GM23338 (cell line): ENCODE measurements around the gene EDEM3. TPM values are rescaled to one million over a fixed set of nuclear protein-coding genes. Genes with fewer than 3 reads are reported as not detected.

Experiments used
- ATAC-seq: fragments of 200-7000 bp; cut with Tn5 transposase; 3 replicates; pipeline ENCODE4 v1.9.1; 2020
- DNase-seq: peaks from one replicate; pipeline ENCODE4 v3.0.0-alpha.2; 2015; ENCODE audit warnings: low spot score
- H2AFZ ChIP-seq: fragments of 200-600 bp; sonication (generic); 2 replicates; pipeline ENCODE4 v1.8.0; 2016; ENCODE audit warnings: antibody characterized with exemption, mild to moderate bottlenecking, moderate library complexity
- H3F3A ChIP-seq: fragments of 200-600 bp; sonication (generic); replicated peaks from 2 replicates; pipeline ENCODE4 v1.8.0; 2017; ENCODE audit warnings: antibody characterized with exemption, mixed run types, low read depth
- H3K27ac ChIP-seq: fragments of 200-600 bp; sonication (generic); 2 replicates; pipeline ENCODE4 v1.6.1; 2016; ENCODE audit warnings: low read depth
- H3K27me3 ChIP-seq: fragments of 200-600 bp; sonication (generic); 2 replicates; pipeline ENCODE4 v1.8.0; 2016; ENCODE audit warnings: mild to moderate bottlenecking, mixed run types, moderate library complexity; ENCODE audit not compliant: insufficient read depth
- H3K36me3 ChIP-seq: fragments of 200-600 bp; sonication (generic); 2 replicates; pipeline ENCODE4 v1.8.0; 2016; ENCODE audit warnings: mild to moderate bottlenecking; ENCODE audit not compliant: insufficient read depth
- H3K4me1 ChIP-seq: fragments of 200-600 bp; sonication (generic); 2 replicates; pipeline ENCODE4 v1.8.0; 2016; ENCODE audit warnings: mild to moderate bottlenecking, moderate library complexity; ENCODE audit not compliant: insufficient read depth
- H3K4me2 ChIP-seq: fragments of 200-600 bp; sonication (generic); 2 replicates; pipeline ENCODE4 v1.7.1; 2017; ENCODE audit warnings: mixed run types
- H3K4me3 ChIP-seq: fragments of 200-600 bp; sonication (generic); 2 replicates; pipeline ENCODE4 v1.6.1; 2016; ENCODE audit warnings: mixed run types
- H3K79me2 ChIP-seq: fragments of 200-600 bp; sonication (generic); replicated peaks from 2 replicates; pipeline ENCODE4 v1.8.0; 2017; ENCODE audit warnings: mild to moderate bottlenecking; ENCODE audit not compliant: insufficient read depth
- H3K9me2 ChIP-seq: fragments of 200-600 bp; sonication (generic); 2 replicates; pipeline ENCODE4 v1.8.0; 2017; ENCODE audit not compliant: insufficient read depth
- H4K20me1 ChIP-seq: fragments of 200-600 bp; sonication (generic); replicated peaks from 2 replicates; pipeline ENCODE4 v1.8.0; 2017; ENCODE audit warnings: mild to moderate bottlenecking; ENCODE audit not compliant: insufficient read depth
- H3K27ac Mint-ChIP-seq: 2 replicates; pipeline ENCODE4 v1.8.0; 2020; ENCODE audit warnings: inconsistent platforms, mild to moderate bottlenecking, moderate library complexity, mixed read lengths
- H3K27me3 Mint-ChIP-seq: 3 replicates; pipeline ENCODE4 v1.8.0; 2022; ENCODE audit warnings: low read depth, mild to moderate bottlenecking, moderate library complexity, mixed read lengths, inconsistent platforms; ENCODE audit not compliant: insufficient read depth, poor library complexity
- H3K36me3 Mint-ChIP-seq: 3 replicates; pipeline ENCODE4 v1.8.0; 2021; ENCODE audit warnings: low read depth, mild to moderate bottlenecking, inconsistent platforms, moderate library complexity, mixed read lengths
- H3K4me1 Mint-ChIP-seq: 3 replicates; pipeline ENCODE4 v1.8.0; 2020; ENCODE audit warnings: mild to moderate bottlenecking, inconsistent platforms, mixed read lengths
- H3K4me3 Mint-ChIP-seq: 3 replicates; pipeline ENCODE4 v1.8.0; 2021; ENCODE audit warnings: moderate library complexity, mild to moderate bottlenecking, inconsistent platforms, mixed read lengths
- H3K9me3 Mint-ChIP-seq: 3 replicates; pipeline ENCODE4 v1.8.0; 2020; ENCODE audit warnings: moderate library complexity, mild to moderate bottlenecking, inconsistent platforms, mixed read lengths
- CREB1 ChIP-seq: fragments of 250-450 bp; sonication (Bioruptor Pico); IDR thresholded peaks from 2 replicates; pipeline ENCODE4 v1.5.0; 2020; ENCODE audit warnings: low read depth, mild to moderate bottlenecking, moderate library complexity
- ETS1 ChIP-seq: IDR thresholded peaks from 2 replicates; pipeline ENCODE4 v1.6.1; 2016; ENCODE audit warnings: antibody characterized with exemption
- EZH2 ChIP-seq: fragments of 200-600 bp; sonication (generic); IDR thresholded peaks from one replicate; pipeline ENCODE4 v1.8.0; 2017; ENCODE audit warnings: antibody characterized with exemption, mild to moderate bottlenecking, low read depth; ENCODE audit not compliant: unreplicated experiment
- EZH2phosphoT487 ChIP-seq: fragments of 200-600 bp; sonication (generic); IDR thresholded peaks from one replicate; pipeline ENCODE4 v1.8.1; 2018; ENCODE audit warnings: antibody characterized with exemption; ENCODE audit not compliant: unreplicated experiment
- ZNF331 ChIP-seq: fragments of 250-450 bp; sonication (Bioruptor Pico); IDR thresholded peaks from 2 replicates; pipeline ENCODE4 v1.5.0; 2020; ENCODE audit warnings: low read depth, mild to moderate bottlenecking, moderate library complexity
- ZNF462 ChIP-seq: fragments of 250-450 bp; sonication (Bioruptor Pico); IDR thresholded peaks from 2 replicates; pipeline ENCODE4 v1.5.0; 2020; ENCODE audit warnings: mild to moderate bottlenecking, moderate library complexity
- polyA plus RNA-seq: library from polyadenylated mRNA; unstranded; fragments of >200 nt; fragmentation: Nextera tagmentation; extraction: Ambion mirVana; gene quantifications from 2 replicates; pipeline ENCODE4 v1.2.1, GENCODE V29; 2016
- total RNA-seq: library from RNA; depleted of rRNA; stranded (reverse); fragments of >200 nt; shearing (Covaris generic); gene quantifications from 2 replicates; pipeline ENCODE4 v1.2.3, GENCODE V29; 2014
- TF ChIP-seq, protein P1 (sequence below): IDR thresholded peaks from one replicate; pipeline ENCODE4 v1.6.1; 2018; ENCODE audit warnings: antibody characterized with exemption; ENCODE audit not compliant: unreplicated experiment

Gene EDEM3
- total and polyA plus RNA-seq, 2 experiments from 2014 or later: 4.8 to 11.5 TPM

GRCh38 chr1:184655185-184655584 is 99.5 kb downstream of the EDEM3 start:
- TF ChIP-seq ETS1 (no peak), EZH2phosphoT487 (no peak), ZNF331 (CRISPR knock-in tag) (no peak), CREB1 (CRISPR knock-in tag) (no peak)
- H3K4me1 Mint-ChIP-seq: peaks cover 3% of the 10 kb centered on the region; the same call in 2 of the 3 replicates
- H3K4me1 ChIP-seq: no peaks in the 10 kb centered on the region
- no peak overlapping the region for H3K4me3 Mint-ChIP-seq
- peaks cover 2% of the 10 kb centered on the region for H3K27me3 Mint-ChIP-seq
- no peak overlapping the region for H3K27ac ChIP-seq
- no peaks in the 10 kb centered on the region; the same call in 1 of the 2 replicates for H3K36me3 ChIP-seq
- no peaks in the 10 kb centered on the region for H3K79me2 ChIP-seq
- no peaks in the 10 kb centered on the region for H4K20me1 ChIP-seq
- 0 out of 2 replicates have a peak, but pooled peaks cover 9% of the 10 kb centered on the region for H3K9me2 ChIP-seq
- H3K9me3 Mint-ChIP-seq: no peaks in the 10 kb centered on the region; the same call in 2 of the 3 replicates
- H3K4me2 ChIP-seq: no peak overlapping the region
- H3K27me3 ChIP-seq: no peaks in the 10 kb centered on the region
- no peak overlapping the region for H3K4me3 ChIP-seq
- no peaks in the 10 kb centered on the region for H3F3A ChIP-seq
- ATAC-seq (no peak), DNase-seq (no peak)
- no peak overlapping the region for H2AFZ ChIP-seq
- no peak overlapping the region for H3K27ac Mint-ChIP-seq
- no peaks in the 10 kb centered on the region for H3K36me3 Mint-ChIP-seq

- H3F3A ChIP-seq: no peaks in the 10 kb centered on the region
- H3K27me3 ChIP-seq: no peaks in the 10 kb centered on the region
- no peaks in the 10 kb centered on the region for H4K20me1 ChIP-seq
- H3K4me1 ChIP-seq: no peaks in the 10 kb centered on the region
- no peak overlapping the region for H3K4me2 ChIP-seq
- ATAC-seq (no peak), DNase-seq (no peak)
- H2AFZ ChIP-seq: no peak overlapping the region
- peaks cover 5% of the 10 kb centered on the region for H3K27me3 Mint-ChIP-seq
- no peak overlapping the region for H3K27ac ChIP-seq
- H3K36me3 Mint-ChIP-seq: peaks cover 3% of the 10 kb centered on the region; the same call in 1 of the 3 replicates
- 0 out of 2 replicates have a peak, but pooled peaks cover 8% of the 10 kb centered on the region for H3K9me2 ChIP-seq
- H3K4me3 Mint-ChIP-seq: no peak overlapping the region
- no peaks in the 10 kb centered on the region; the same call in 1 of the 2 replicates for H3K36me3 ChIP-seq
- no peak overlapping the region for H3K4me3 ChIP-seq
- H3K9me3 Mint-ChIP-seq: peaks cover 8% of the 10 kb centered on the region
- peaks cover 3% of the 10 kb centered on the region; the same call in 2 of the 3 replicates for H3K4me1 Mint-ChIP-seq
- H3K27ac Mint-ChIP-seq: no peak overlapping the region
- no peaks in the 10 kb centered on the region for H3K79me2 ChIP-seq
- TF ChIP-seq ZNF331 (CRISPR knock-in tag) (no peak), ZNF462 (no peak), CREB1 (CRISPR knock-in tag) (no peak), EZH2 (no peak)
- TF ChIP-seq, protein P1, sequence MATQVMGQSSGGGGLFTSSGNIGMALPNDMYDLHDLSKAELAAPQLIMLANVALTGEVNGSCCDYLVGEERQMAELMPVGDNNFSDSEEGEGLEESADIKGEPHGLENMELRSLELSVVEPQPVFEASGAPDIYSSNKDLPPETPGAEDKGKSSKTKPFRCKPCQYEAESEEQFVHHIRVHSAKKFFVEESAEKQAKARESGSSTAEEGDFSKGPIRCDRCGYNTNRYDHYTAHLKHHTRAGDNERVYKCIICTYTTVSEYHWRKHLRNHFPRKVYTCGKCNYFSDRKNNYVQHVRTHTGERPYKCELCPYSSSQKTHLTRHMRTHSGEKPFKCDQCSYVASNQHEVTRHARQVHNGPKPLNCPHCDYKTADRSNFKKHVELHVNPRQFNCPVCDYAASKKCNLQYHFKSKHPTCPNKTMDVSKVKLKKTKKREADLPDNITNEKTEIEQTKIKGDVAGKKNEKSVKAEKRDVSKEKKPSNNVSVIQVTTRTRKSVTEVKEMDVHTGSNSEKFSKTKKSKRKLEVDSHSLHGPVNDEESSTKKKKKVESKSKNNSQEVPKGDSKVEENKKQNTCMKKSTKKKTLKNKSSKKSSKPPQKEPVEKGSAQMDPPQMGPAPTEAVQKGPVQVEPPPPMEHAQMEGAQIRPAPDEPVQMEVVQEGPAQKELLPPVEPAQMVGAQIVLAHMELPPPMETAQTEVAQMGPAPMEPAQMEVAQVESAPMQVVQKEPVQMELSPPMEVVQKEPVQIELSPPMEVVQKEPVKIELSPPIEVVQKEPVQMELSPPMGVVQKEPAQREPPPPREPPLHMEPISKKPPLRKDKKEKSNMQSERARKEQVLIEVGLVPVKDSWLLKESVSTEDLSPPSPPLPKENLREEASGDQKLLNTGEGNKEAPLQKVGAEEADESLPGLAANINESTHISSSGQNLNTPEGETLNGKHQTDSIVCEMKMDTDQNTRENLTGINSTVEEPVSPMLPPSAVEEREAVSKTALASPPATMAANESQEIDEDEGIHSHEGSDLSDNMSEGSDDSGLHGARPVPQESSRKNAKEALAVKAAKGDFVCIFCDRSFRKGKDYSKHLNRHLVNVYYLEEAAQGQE: no peak
Observed at GRCh38 chr1:184650177-184650866, 104.3 kb downstream of the EDEM3 start.
